Fibroblast of lung (primary cell): ENCODE results near the gene CTBP2. TPM values are rescaled to one million over a fixed set of nuclear protein-coding genes. Genes with fewer than 3 reads are reported as not detected.

Source experiments
- DNase-seq, 2 donors: peaks; one replicate each; pipeline versions ENCODE4 v3.0.0 to v3.0.0-alpha.2; 2010; ENCODE audit warnings: low read depth in 2 of 2
- H2AFZ ChIP-seq: 2 replicates; pipeline ENCODE4 v1.5.1; 2012; ENCODE audit warnings: low read length, control low read depth, inconsistent platforms
- H3K27ac ChIP-seq: 2 replicates; pipeline ENCODE4 v1.5.1; 2011; ENCODE audit warnings: low read length, control low read depth; ENCODE audit not compliant: insufficient read depth
- H3K27me3 ChIP-seq: 2 replicates; pipeline ENCODE4 v1.5.1; 2011; ENCODE audit warnings: mild to moderate bottlenecking, low read length; ENCODE audit not compliant: control insufficient read depth, insufficient read depth
- H3K36me3 ChIP-seq: 2 replicates; pipeline ENCODE4 v1.5.1; 2011; ENCODE audit warnings: low read length; ENCODE audit not compliant: control insufficient read depth, insufficient read depth
- H3K4me1 ChIP-seq: 2 replicates; pipeline ENCODE4 v1.5.1; 2011; ENCODE audit warnings: low read length; ENCODE audit not compliant: control insufficient read depth, insufficient read depth; ENCODE audit errors: extremely low read depth
- H3K4me2 ChIP-seq: 2 replicates; pipeline ENCODE4 v1.5.1; 2011; ENCODE audit warnings: low read length, control low read depth; ENCODE audit not compliant: insufficient read depth; ENCODE audit errors: extremely low read depth
- H3K4me3 ChIP-seq, 4 experiments: fragments of 200-600 bp in 1 of 4; sonication (generic) in 1 of 4; replicated peaks in 1 of 4; 2 replicates each; pipeline ENCODE4 v1.5.1; 2011 to 2016; ENCODE audit warnings: low read length in 4 of 4, low read depth in 3 of 4, mild to moderate bottlenecking in 3 of 4, control low read depth in 2 of 4, inconsistent platforms in 1 of 4, mixed read lengths in 1 of 4; ENCODE audit not compliant: insufficient read depth in 1 of 4; ENCODE audit errors: control extremely low read depth in 1 of 4
- H3K79me2 ChIP-seq: 2 replicates; pipeline ENCODE4 v1.5.1; 2012; ENCODE audit warnings: mild to moderate bottlenecking, low read length, inconsistent platforms; ENCODE audit not compliant: control insufficient read depth, insufficient read depth
- H3K9ac ChIP-seq: 2 replicates; pipeline ENCODE4 v1.5.1; 2011; ENCODE audit warnings: mild to moderate bottlenecking, low read length, control low read depth; ENCODE audit not compliant: insufficient read depth
- H3K9me3 ChIP-seq: 2 replicates; pipeline ENCODE4 v1.5.1; 2012; ENCODE audit warnings: low read depth, low read length; ENCODE audit not compliant: control insufficient read depth, insufficient read depth
- H4K20me1 ChIP-seq: 2 replicates; pipeline ENCODE4 v1.5.1; 2011; ENCODE audit warnings: low read length; ENCODE audit not compliant: control insufficient read depth, insufficient read depth; ENCODE audit errors: extremely low read depth
- EZH2 ChIP-seq: IDR thresholded peaks from 2 replicates; pipeline ENCODE4 v1.5.1; 2012; ENCODE audit warnings: low read length, control low read depth, mild to moderate bottlenecking; ENCODE audit errors: missing control alignments
- polyA plus RNA-seq, 2 donors: library from polyadenylated mRNA; depleted of rRNA in 1 of 2; stranded (reverse) in 1 of 2; unstranded in 1 of 2; fragments of >200 nt; gene quantifications; 2 replicates each; pipeline ENCODE4 v1.2.1, GENCODE V29; 2011 to 2012; ENCODE audit warnings: missing spikeins in 1 of 2
- total RNA-seq: library from RNA; depleted of rRNA; stranded (reverse); fragments of >200 nt; gene quantifications from 2 replicates; pipeline ENCODE4 v1.2.1, GENCODE V29; 2014
- TF ChIP-seq, protein P1 (sequence below), 2 donors: IDR thresholded peaks in 1 of 2; conservative IDR thresholded peaks in 1 of 2; 1 replicate in 1 of 2; 2 replicates in 1 of 2; pipeline ENCODE4 v1.5.1; 2011 to 2012; ENCODE audit warnings: low read length in 2 of 2, control low read depth in 1 of 2, inconsistent platforms in 1 of 2, low read depth in 1 of 2, mild to moderate bottlenecking in 1 of 2

The CTBP2 gene
- total and polyA plus RNA-seq, 2 donors (not counting 1 experiment from before 2014, with no cell fraction given) = 72.1 to 73.3 TPM

DNA sequence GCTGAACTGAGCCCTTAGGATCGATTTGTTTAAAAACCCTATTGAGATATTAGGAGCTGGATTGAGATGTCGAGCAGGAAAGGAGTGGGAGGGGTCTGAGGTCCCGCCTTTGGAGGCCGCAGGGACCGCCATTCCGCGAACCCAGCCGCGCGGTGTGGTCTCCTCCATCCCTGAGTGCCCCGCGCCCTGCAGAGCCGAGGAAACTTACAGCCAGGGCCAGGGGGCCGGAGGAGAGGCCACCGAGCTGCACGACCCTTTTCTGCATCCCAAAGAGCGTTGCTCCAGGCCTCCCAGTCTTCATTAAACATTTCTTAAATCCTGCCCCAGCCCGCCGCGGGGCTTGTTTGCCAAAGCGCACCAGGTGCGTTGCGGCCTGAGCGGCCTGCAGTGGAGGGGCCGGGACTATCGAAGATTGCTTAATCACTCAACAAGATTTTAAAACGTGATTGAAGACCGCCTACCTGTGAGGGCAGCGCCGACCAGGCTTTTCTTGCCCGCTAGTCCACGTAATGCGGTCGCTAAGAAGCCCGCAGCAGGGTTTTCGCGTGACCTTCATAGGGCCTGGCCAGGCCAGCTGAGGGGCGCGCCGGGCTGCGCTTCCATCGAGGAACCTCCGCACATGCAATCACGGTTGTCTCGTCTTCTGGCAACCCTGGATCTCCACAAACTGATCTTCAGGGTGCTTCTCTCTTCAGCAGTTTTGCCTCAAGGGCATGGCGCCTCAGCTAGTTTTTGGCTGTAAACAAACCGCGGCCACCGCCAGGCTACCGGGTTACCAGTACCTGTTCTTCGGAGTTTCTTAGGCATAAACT lies 2.0 kb upstream of the CTBP2 start:
- Histone ChIP-seq H3K4me3 (peak overlapping the region; percentile 58 to 80 (median 60)), H2AFZ (peak overlapping the region; percentile 15), H4K20me1 (no peaks in the 10 kb centered on the region), H3K79me2 (peaks cover 16% of the 10 kb centered on the region), H3K4me1 (peaks cover 4% of the 10 kb centered on the region), H3K36me3 (no peaks in the 10 kb centered on the region), H3K27me3 (no peaks in the 10 kb centered on the region), H3K9me3 (no peaks in the 10 kb centered on the region), H3K27ac (peak overlapping the region; percentile 75), H3K4me2 (peak overlapping the region; percentile 67), H3K9ac (peak overlapping the region; percentile 83)
- DNase-seq = no peak
- no peak for TF ChIP-seq EZH2
- TF ChIP-seq, protein P1, sequence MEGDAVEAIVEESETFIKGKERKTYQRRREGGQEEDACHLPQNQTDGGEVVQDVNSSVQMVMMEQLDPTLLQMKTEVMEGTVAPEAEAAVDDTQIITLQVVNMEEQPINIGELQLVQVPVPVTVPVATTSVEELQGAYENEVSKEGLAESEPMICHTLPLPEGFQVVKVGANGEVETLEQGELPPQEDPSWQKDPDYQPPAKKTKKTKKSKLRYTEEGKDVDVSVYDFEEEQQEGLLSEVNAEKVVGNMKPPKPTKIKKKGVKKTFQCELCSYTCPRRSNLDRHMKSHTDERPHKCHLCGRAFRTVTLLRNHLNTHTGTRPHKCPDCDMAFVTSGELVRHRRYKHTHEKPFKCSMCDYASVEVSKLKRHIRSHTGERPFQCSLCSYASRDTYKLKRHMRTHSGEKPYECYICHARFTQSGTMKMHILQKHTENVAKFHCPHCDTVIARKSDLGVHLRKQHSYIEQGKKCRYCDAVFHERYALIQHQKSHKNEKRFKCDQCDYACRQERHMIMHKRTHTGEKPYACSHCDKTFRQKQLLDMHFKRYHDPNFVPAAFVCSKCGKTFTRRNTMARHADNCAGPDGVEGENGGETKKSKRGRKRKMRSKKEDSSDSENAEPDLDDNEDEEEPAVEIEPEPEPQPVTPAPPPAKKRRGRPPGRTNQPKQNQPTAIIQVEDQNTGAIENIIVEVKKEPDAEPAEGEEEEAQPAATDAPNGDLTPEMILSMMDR (conservative IDR thresholded peaks at IDR 0.05 in 1 of 2, IDR thresholded peaks at IDR 0.05 in 1 of 2; ENCODE audit: low read depth in 1 of 2, low read length in 2 of 2) = no peak

DNA sequence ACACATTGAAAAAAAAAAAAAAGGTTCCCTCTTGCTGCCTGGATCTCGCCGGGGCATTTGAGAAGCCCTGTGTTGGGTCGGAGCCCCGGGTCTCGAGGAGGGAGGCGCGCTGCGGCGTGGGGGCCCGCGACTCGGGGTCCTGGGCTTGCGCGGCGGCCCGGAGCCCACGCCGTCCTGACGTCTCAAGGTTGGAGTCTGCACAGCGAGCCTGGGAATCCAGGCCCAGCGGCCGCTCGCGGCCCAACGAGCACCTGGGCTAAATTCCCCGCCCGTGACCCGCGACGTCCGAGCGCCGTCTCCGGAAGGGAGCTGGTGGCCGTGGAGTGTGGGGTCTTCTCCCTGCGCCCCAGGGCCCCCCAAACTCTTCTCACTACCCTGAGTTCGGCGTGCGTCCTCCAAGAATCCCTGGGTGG lies 1.4 kb upstream of the CTBP2 start:
- H3K4me1 ChIP-seq = peaks cover 6% of the 10 kb centered on the region
- H4K20me1 ChIP-seq = no peaks in the 10 kb centered on the region
- H3K4me3 ChIP-seq = peak overlapping the region; percentile 58 to 80 (median 60)

More for the DNA sequence above, 1.4 kb upstream of the CTBP2 start:
- Histone ChIP-seq H3K27me3 (no peaks in the 10 kb centered on the region), H3K4me2 (peak overlapping the region; percentile 67), H3K9ac (peak overlapping the region; percentile 83), H2AFZ (peak overlapping the region; percentile 15), H3K36me3 (no peaks in the 10 kb centered on the region), H3K9me3 (no peaks in the 10 kb centered on the region), H3K79me2 (peaks cover 22% of the 10 kb centered on the region), H3K27ac (peak overlapping the region; percentile 75)
- TF ChIP-seq, protein P1 (conservative IDR thresholded peaks at IDR 0.05 in 1 of 2, IDR thresholded peaks at IDR 0.05 in 1 of 2; ENCODE audit: low read depth in 1 of 2, low read length in 2 of 2) = peak in 1 of 2 donors; percentile 0
- TF ChIP-seq EZH2 = no peak
- no peak for DNase-seq
